CD4-positive, alpha-beta T cell (primary cell): ENCODE measurements around the gene GBA3. TPM values are rescaled to one million over a fixed set of nuclear protein-coding genes. Genes with fewer than 3 reads are reported as not detected.

ENCODE experiments used
- ATAC-seq: fragments of 200-7000 bp; cut with Tn5 transposase; one replicate; pipeline ENCODE4 v1.10.0; 2022; ENCODE audit warnings: mild to moderate bottlenecking; ENCODE audit not compliant: poor library complexity
- CTCF ChIA-PET: fragments of 350-600 bp; sonication (Branson Sonifier 250); formaldehyde crosslinking; loops from one replicate; lab custom pipeline; 2021; ENCODE audit warnings: antibody characterized with exemption, inconsistent platforms; lab: Charles Lee
- POLR2A ChIA-PET: fragments of 350-600 bp; sonication (Branson Sonifier 250); formaldehyde crosslinking; loops from one replicate; lab custom pipeline; 2021; ENCODE audit warnings: antibody characterized with exemption, inconsistent platforms; lab: Charles Lee
- DNase-seq, 14 experiments: peaks; one replicate each; pipeline ENCODE4 v3.0.0-alpha.2; 2013 to 2020; ENCODE audit warnings: mixed read lengths in 2 of 14
- H3K27ac ChIP-seq, 2 donors: one replicate each; pipeline versions ENCODE4 v1.5.1 to v1.7.0; 2013; ENCODE audit warnings: low read length in 2 of 2, low read depth in 1 of 2, mild to moderate bottlenecking in 1 of 2
- H3K27me3 ChIP-seq, 2 experiments: 1 replicate in 1 of 2; 2 replicates in 1 of 2; pipeline versions ENCODE4 v1.6.1 to v1.7.0; 2013; ENCODE audit warnings: low read length in 2 of 2, control low read depth in 1 of 2, mild to moderate bottlenecking in 1 of 2, moderate library complexity in 1 of 2; ENCODE audit not compliant: insufficient read depth in 2 of 2, control insufficient read depth in 1 of 2
- H3K36me3 ChIP-seq: one replicate; pipeline ENCODE4 v1.6.1; 2013; ENCODE audit warnings: low read length, control low read depth; ENCODE audit not compliant: insufficient read depth
- H3K4me1 ChIP-seq: one replicate; pipeline ENCODE4 v1.6.1; 2013; ENCODE audit warnings: low read length, control low read depth; ENCODE audit not compliant: insufficient read depth
- H3K4me3 ChIP-seq: one replicate; pipeline ENCODE4 v1.5.1; 2013; ENCODE audit warnings: mild to moderate bottlenecking, low read length, moderate library complexity
- H3K9me3 ChIP-seq, 2 experiments: 1 replicate in 1 of 2; 2 replicates in 1 of 2; pipeline versions ENCODE4 v1.6.1 to v1.7.0; 2013; ENCODE audit warnings: low read length in 2 of 2, mild to moderate bottlenecking in 2 of 2, control low read depth in 1 of 2, moderate library complexity in 1 of 2; ENCODE audit not compliant: control insufficient read depth in 1 of 2, insufficient read depth in 1 of 2
- H3K27ac Mint-ChIP-seq: one replicate; pipeline ENCODE4 v1.8.0; 2020; ENCODE audit warnings: mixed read lengths
- H3K27me3 Mint-ChIP-seq: one replicate; pipeline ENCODE4 v1.8.0; 2021; ENCODE audit warnings: mixed read lengths
- H3K36me3 Mint-ChIP-seq: one replicate; pipeline ENCODE4 v1.8.0; 2021; ENCODE audit warnings: low read depth, mixed read lengths
- H3K4me1 Mint-ChIP-seq: one replicate; pipeline ENCODE4 v1.8.0; 2021; ENCODE audit warnings: low read depth, mixed read lengths
- H3K4me3 Mint-ChIP-seq: one replicate; pipeline ENCODE4 v1.8.0; 2020; ENCODE audit warnings: mild to moderate bottlenecking, mixed read lengths
- H3K9me3 Mint-ChIP-seq: one replicate; pipeline ENCODE4 v1.8.0; 2020; ENCODE audit warnings: mixed read lengths
- intact Hi-C, 2 experiments: fragments of 100-400 bp; cut with DNase I in 1 of 2; cut with micrococcal nuclease in 1 of 2; formaldehyde crosslinking; loops; one replicate each; pipeline versions ENCODE4 v1.15.1 to v1.9.0; 2023 to 2025; cut with DNase I, micrococcal nuclease
- total RNA-seq, 174 experiments: library from RNA in 2 of 174; stranded (reverse) in 2 of 174; gene quantifications; one replicate each; pipeline ENCODE4 v1.2.3 and lab custom pipeline; 2021 to 2026
- TF ChIP-seq, protein P1 (sequence below): fragments of 200-600 bp; IDR thresholded peaks from one replicate; pipeline ENCODE4 v1.8.0; 2022; ENCODE audit warnings: antibody characterized with exemption, mild to moderate bottlenecking

Gene GBA3
- total RNA-seq, 2 experiments from 2014 or later = not detected

- Mint-ChIP-seq H3K4me1 (no peaks in the 10 kb centered on the region), H3K9me3 (no peaks in the 10 kb centered on the region), H3K36me3 (no peaks in the 10 kb centered on the region), H3K27ac (no peak overlapping the region), H3K4me3 (no peak overlapping the region), H3K27me3 (no peaks in the 10 kb centered on the region)
- DNase-seq (no peak), ATAC-seq (no peak)
- no peak overlapping the region for H3K4me3 ChIP-seq
- no peak overlapping the region for H3K27ac ChIP-seq
- H3K36me3 ChIP-seq = no peaks in the 10 kb centered on the region
- POLR2A ChIA-PET = no interaction called here
- TF ChIP-seq, protein P1, sequence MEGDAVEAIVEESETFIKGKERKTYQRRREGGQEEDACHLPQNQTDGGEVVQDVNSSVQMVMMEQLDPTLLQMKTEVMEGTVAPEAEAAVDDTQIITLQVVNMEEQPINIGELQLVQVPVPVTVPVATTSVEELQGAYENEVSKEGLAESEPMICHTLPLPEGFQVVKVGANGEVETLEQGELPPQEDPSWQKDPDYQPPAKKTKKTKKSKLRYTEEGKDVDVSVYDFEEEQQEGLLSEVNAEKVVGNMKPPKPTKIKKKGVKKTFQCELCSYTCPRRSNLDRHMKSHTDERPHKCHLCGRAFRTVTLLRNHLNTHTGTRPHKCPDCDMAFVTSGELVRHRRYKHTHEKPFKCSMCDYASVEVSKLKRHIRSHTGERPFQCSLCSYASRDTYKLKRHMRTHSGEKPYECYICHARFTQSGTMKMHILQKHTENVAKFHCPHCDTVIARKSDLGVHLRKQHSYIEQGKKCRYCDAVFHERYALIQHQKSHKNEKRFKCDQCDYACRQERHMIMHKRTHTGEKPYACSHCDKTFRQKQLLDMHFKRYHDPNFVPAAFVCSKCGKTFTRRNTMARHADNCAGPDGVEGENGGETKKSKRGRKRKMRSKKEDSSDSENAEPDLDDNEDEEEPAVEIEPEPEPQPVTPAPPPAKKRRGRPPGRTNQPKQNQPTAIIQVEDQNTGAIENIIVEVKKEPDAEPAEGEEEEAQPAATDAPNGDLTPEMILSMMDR = no peak
- no peaks in the 10 kb centered on the region for H3K4me1 ChIP-seq
- no peaks in the 10 kb centered on the region for H3K9me3 ChIP-seq
- H3K27me3 ChIP-seq = no peaks in the 10 kb centered on the region
- CTCF ChIA-PET = no interaction called here
- intact Hi-C loops = no loop called here
Observed at GRCh38 chr4:22848332-22848731, 155.6 kb downstream of the GBA3 start.

DNA sequence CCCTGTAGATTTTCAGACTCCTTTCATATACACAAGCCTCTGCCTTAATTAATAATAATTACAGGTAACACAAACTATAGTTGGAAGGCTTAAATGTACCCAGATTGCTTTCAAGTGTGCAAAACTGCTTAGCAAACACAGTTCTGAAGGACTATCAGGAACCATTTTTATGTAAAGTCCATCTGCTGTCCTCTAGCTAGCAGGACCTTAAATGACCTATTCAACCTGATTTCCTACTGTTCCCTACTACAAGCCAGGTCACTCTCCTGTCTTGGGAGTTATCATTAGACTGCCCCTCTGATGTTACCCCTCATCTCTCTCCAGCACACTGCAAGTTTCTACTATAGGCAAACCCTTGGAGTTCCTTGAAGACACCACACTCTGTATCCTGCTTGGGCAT is 157.3 kb downstream of the GBA3 start:
- ChIA-PET CTCF (no interaction called here), POLR2A (no interaction called here)
- TF ChIP-seq, protein P1 = no peak
- ATAC-seq = no peak
- no peaks in the 10 kb centered on the region for H3K4me1 ChIP-seq
- H3K36me3 ChIP-seq = no peaks in the 10 kb centered on the region
- H3K4me1 Mint-ChIP-seq = no peaks in the 10 kb centered on the region
- no peak overlapping the region for H3K27ac ChIP-seq
- no peaks in the 10 kb centered on the region for H3K9me3 ChIP-seq
- intact Hi-C loops = no loop called here
- no peak overlapping the region for H3K4me3 Mint-ChIP-seq
- no peaks in the 10 kb centered on the region for H3K36me3 Mint-ChIP-seq
- H3K27me3 ChIP-seq = no peaks in the 10 kb centered on the region
- H3K4me3 ChIP-seq = no peak overlapping the region
- no peak overlapping the region for H3K27ac Mint-ChIP-seq
- DNase-seq = no peak
- no peaks in the 10 kb centered on the region for H3K9me3 Mint-ChIP-seq
- no peaks in the 10 kb centered on the region for H3K27me3 Mint-ChIP-seq

DNA sequence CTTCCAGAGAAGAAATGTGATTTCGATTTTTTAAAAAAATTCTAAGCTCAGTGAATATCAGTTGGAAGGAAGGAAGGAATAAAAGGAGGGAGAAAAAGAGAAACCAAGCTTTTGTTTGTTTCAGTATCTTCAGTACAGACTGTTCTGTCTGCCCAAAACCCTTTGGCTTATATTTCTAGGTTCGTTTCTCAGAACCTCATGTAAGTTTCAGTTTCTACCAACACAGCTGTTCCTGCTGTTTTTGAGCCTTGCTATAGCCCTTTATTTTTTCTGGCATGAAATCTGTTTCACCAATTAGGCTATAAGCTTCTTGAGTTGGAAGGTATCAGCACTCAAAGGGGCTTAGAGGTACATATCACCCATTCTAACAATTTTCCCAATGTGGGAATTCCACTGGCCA is 157.9 kb downstream of the GBA3 start:
- H3K9me3 Mint-ChIP-seq = no peaks in the 10 kb centered on the region
- H3K4me1 ChIP-seq = no peaks in the 10 kb centered on the region
- no peak overlapping the region for H3K27ac Mint-ChIP-seq
- ChIA-PET POLR2A (no interaction called here), CTCF (no interaction called here)
- no peak overlapping the region for H3K4me3 Mint-ChIP-seq
- no peaks in the 10 kb centered on the region for H3K36me3 Mint-ChIP-seq
- no peaks in the 10 kb centered on the region for H3K27me3 Mint-ChIP-seq
- no peak overlapping the region for H3K27ac ChIP-seq
- TF ChIP-seq, protein P1 = no peak
- H3K9me3 ChIP-seq = peaks cover 1 to 5% of the 10 kb centered on the region in 2 experiments
- H3K4me1 Mint-ChIP-seq = no peaks in the 10 kb centered on the region
- intact Hi-C loops = no loop called here
- no peak for ATAC-seq
- no peaks in the 10 kb centered on the region for H3K36me3 ChIP-seq
- DNase-seq = no peak
- H3K4me3 ChIP-seq = no peak overlapping the region
- no peaks in the 10 kb centered on the region for H3K27me3 ChIP-seq
